Tibial artery (tissue), 4 donors: ENCODE measurements around the gene PTPRA.
A peak's percentile ranks its signal among the peaks of the same experiment; 100 is the strongest.

Source experiments
- DNase-seq, 2 donors: peaks; one replicate each; pipeline ENCODE4 v3.0.0-alpha.2; 2019
- H3K27ac ChIP-seq, 2 donors: fragments of 200-600 bp; sonication (generic) in 1 of 2; 1 replicate in 1 of 2; 2 replicates in 1 of 2; pipeline ENCODE4 v1.5.1; 2018 to 2019; ENCODE audit warnings: mild to moderate bottlenecking in 1 of 2
- H3K27me3 ChIP-seq, 2 donors: fragments of 200-600 bp; sonication (generic) in 1 of 2; one replicate each; pipeline versions ENCODE4 v1.5.1 to v1.6.0; 2016 to 2019
- H3K36me3 ChIP-seq, 3 donors: fragments of 200-600 bp; sonication (generic) in 2 of 3; one replicate each; pipeline ENCODE4 v1.5.1; 2016 to 2019; ENCODE audit warnings: mild to moderate bottlenecking in 2 of 3
- H3K4me1 ChIP-seq, 4 donors: fragments of 200-600 bp; sonication (generic) in 2 of 4; 1 replicate in 3 of 4; 2 replicates in 1 of 4; pipeline ENCODE4 v1.5.1; 2016 to 2019
- H3K4me3 ChIP-seq, 2 donors: fragments of 200-600 bp; sonication (generic) in 1 of 2; 1 replicate in 1 of 2; 2 replicates in 1 of 2; pipeline ENCODE4 v1.5.1; 2018 to 2019; ENCODE audit warnings: mild to moderate bottlenecking in 2 of 2
- H3K9me3 ChIP-seq, 3 donors: fragments of 200-600 bp; sonication (generic) in 1 of 3; one replicate each; pipeline ENCODE4 v1.5.1; 2016 to 2019
- CTCF ChIP-seq, 2 experiments: fragments of 200-600 bp in 1 of 2; fragments of 450-650 bp in 1 of 2; IDR thresholded peaks; one replicate each; pipeline ENCODE4 v1.5.1; 2017 to 2019; ENCODE audit warnings: antibody characterized with exemption in 2 of 2, mild to moderate bottlenecking in 1 of 2, moderate library complexity in 1 of 2
- intact Hi-C: fragments of 100-400 bp; cut with DNase I; formaldehyde crosslinking; loops from one replicate; pipeline ENCODE4 v1.15.0; 2023; ENCODE audit warnings: low total_unique reads

The PTPRA gene

GRCh38 chr20:3077618-3078134 is 204.4 kb downstream of the PTPRA start:
- Histone ChIP-seq H3K9me3 (no peaks in the 10 kb centered on the region), H3K36me3 (no peaks in the 10 kb centered on the region), H3K4me1 (peaks cover 0 to 14% (median 9%) of the 10 kb centered on the region in 4 donors), H3K27ac (no peak overlapping the region), H3K27me3 (peaks cover 0 to 56% of the 10 kb centered on the region in 2 donors), H3K4me3 (no peak overlapping the region)
- intact Hi-C loops = no loop called here
- no peak for TF ChIP-seq CTCF (IDR thresholded peaks at IDR 0.05)
- DNase-seq = no peak

- H3K36me3 ChIP-seq = no peaks in the 10 kb centered on the region
- H3K27ac ChIP-seq = no peak overlapping the region
- TF ChIP-seq CTCF (IDR thresholded peaks at IDR 0.05) = no peak
- intact Hi-C loops = no loop called here
- H3K4me3 ChIP-seq = no peak overlapping the region
- DNase-seq = peak in 1 of 2 donors; percentile 27
- H3K27me3 ChIP-seq = peaks cover 0 to 68% of the 10 kb centered on the region in 2 donors
- no peaks in the 10 kb centered on the region for H3K9me3 ChIP-seq
- H3K4me1 ChIP-seq = peaks cover 0 to 22% (median 16%) of the 10 kb centered on the region in 4 donors
Measured at GRCh38 chr20:3080939-3081388, 207.7 kb downstream of the PTPRA start.

- Histone ChIP-seq H3K27ac (no peak overlapping the region), H3K27me3 (peaks cover 0 to 67% of the 10 kb centered on the region in 2 donors), H3K4me1 (peaks cover 0 to 22% (median 16%) of the 10 kb centered on the region in 4 donors), H3K36me3 (no peaks in the 10 kb centered on the region), H3K4me3 (no peak overlapping the region), H3K9me3 (no peaks in the 10 kb centered on the region)
- TF ChIP-seq CTCF (IDR thresholded peaks at IDR 0.05) = no peak
- DNase-seq = no peak
- intact Hi-C loops = no loop called here
Measured at GRCh38 chr20:3081641-3082040, 208.4 kb downstream of the PTPRA start.

GRCh38 chr20:3082306-3082951 is 209.1 kb downstream of the PTPRA start:
- Histone ChIP-seq H3K27ac (no peak overlapping the region), H3K4me1 (peaks cover 0 to 22% (median 16%) of the 10 kb centered on the region in 4 donors), H3K9me3 (no peaks in the 10 kb centered on the region), H3K36me3 (no peaks in the 10 kb centered on the region), H3K27me3 (peaks cover 0 to 62% of the 10 kb centered on the region in 2 donors), H3K4me3 (peak overlapping the region; percentile 14 to 35)
- intact Hi-C loops = no loop called here
- TF ChIP-seq CTCF (IDR thresholded peaks at IDR 0.05) = no peak
- no peak for DNase-seq

- TF ChIP-seq CTCF (IDR thresholded peaks at IDR 0.05) = no peak
- no peak for DNase-seq
- intact Hi-C loops = no loop called here
- no peaks in the 10 kb centered on the region for H3K9me3 ChIP-seq
- H3K27ac ChIP-seq = no peak overlapping the region
- H3K27me3 ChIP-seq = peaks cover 0 to 62% of the 10 kb centered on the region in 2 donors
- peaks cover 0 to 22% (median 16%) of the 10 kb centered on the region in 4 donors for H3K4me1 ChIP-seq
- peak overlapping the region; percentile 14 to 35 for H3K4me3 ChIP-seq
- H3K36me3 ChIP-seq = no peaks in the 10 kb centered on the region
Measured at GRCh38 chr20:3082955-3083952, 210.0 kb downstream of the PTPRA start.
